HG03342 (cell line): Measurements from ENCODE around the gene KLK15.

ENCODE experiments used
- ATAC-seq: cut with Tn5 transposase; IDR thresholded peaks from one replicate; pipeline ENCODE4 v1.9.1; 2021; ENCODE audit warnings: mild to moderate bottlenecking, moderate library complexity; ENCODE audit not compliant: unreplicated experiment

The KLK15 gene

DNA sequence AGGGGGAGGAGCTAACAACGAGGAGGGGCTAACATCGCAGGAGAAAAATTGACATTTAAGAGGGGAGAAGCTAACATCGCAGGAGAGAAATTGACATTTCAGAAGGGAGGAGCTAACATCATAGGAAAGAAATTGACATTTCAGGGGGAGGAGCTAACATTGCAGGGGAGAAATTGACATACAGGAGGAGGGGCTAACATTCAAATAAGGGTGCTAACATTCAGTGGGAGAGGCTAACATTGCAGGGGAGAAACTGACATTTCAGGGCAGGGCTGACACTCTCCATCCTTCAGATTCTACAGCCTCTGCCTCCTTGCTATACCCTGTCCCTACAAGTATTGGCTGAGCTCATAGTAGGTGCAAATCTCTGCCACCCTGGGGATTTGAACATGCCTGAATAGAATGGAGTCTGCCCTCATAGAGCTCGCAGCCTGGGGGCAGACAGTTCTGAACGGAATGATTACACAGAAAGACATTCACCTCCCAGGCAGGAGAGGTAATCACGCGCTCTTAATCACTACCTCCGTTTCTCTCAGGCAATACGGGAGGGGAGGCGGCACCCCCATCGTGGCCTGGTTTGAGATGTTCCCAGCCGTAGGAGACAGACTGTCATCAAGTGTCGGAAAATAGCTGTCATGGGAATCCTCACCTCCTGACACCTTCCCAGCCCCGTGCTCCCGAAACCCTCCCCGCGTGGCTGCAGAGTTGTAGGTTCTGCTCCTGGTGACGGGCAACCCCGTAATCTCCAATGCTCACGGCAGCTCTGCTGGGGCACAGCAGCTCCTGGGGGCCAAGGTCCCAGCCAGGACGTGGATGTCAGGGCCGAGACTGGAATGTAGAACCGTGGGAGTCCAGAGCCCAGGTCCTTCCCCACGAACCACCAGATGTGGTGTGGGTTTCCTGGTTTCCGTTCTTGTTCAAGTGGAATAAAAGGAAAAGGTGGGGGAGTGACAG lies 53.6 kb downstream of the KLK15 start:
- no peak for ATAC-seq

DNA sequence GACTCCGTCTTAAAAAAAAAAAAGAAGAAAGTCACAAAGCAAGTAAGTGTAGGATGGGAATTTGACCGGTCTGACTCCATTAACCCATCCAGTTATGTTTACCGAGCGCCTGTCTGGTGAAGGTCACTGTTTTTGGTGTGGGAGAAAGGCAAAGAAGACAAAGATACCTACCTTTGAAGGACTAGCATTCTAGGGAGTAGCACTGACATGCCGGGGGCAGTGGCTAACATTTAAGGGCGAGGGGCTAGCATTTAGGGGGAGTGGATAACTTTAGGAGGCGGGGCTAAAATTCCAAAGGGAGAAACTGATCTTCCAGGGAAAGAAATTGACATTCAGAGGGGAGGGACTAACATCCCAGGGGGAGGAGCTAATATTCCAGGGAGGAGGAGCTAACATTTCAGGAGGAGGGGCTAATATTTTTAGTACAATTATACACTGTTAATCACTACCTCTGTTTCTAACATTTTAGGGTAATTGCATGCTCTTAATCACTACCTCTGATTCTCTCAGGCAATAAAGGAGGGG lies 54.4 kb downstream of the KLK15 start:
- ATAC-seq, result no peak

DNA sequence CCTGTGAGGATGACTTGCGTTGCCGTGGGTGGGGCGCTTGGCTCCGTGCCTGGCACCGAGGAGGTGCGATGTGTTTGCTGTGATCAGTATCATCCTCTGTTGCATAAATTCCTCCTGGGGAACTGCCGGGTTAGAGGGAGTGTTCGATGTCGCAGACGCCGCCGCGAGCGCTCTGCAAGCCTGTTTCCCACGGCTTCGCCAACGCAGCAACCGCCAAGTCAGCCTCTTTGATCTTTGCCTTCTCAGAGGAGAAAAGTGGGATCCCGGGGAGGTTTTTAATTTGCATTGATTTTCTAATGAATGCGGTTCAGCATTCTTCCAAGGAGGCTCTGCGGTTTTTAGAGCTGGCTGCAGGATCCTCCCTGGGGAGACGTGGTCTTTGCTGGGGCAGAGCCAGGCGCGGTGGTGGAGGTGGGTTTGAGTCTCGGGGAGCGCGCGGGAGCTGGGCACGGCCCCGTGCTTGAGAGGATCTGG lies 55.5 kb downstream of the KLK15 start:
- no peak for ATAC-seq

DNA sequence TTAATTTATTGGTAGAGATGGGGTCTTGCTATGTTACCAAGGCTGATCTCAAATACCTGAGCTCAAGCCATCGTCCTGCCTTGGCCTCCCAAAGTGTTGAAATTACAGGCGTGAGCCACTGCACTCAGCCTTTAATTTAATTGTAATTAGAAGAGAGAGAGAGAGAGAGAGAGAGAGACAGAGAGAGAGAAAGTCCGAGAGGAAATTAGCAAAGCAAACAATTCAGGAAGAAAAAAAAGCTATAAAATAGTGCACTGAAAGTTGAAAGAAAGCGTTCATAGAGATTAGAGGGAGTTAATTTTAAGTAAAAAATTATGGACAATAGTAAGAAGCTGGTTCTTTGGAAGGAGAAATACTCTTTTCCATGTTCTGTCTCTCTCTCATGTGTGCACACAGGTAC lies 56.1 kb downstream of the KLK15 start:
- no peak for ATAC-seq

DNA sequence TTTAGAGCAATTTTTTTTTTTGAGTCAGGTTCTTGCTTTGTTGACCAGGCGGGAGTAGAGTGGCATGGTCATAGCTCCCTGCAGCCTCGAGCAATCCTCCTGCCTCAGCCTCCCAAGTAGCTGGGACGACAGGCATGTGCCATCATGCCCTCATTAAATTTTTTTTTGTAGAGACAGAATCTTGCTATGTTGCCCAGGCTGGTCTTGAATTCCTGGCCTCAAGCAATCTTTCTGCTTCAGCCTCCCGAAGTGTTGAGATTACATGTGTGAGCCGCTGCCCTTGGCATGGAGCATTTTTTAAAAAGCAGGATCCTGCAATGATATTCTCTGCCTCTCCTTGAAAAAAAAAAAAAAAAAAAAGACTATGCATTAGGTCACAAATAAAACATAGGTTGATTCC lies 57.2 kb downstream of the KLK15 start:
- ATAC-seq, result no peak
